Stimulated activated memory B cell treated with anti-CD40 and anti-IgM and Interleukin-4, amounts not matched to agents 10 μg/mL and 1 μg/mL and 100 μg/mL, for 72 hours (primary cell): Measurements from ENCODE around the gene NAIP.
"Not testable (repeated sequence)": the region's sequence is repeated elsewhere in the genome, so short reads cannot be mapped to it uniquely, and the experiment has no call there.

Source experiments
- ATAC-seq: fragments of 150-1000 bp; cut with Tn5 transposase; 2 replicates; pipeline ENCODE4 v1.10.0; 2021
- H3K27ac Mint-ChIP-seq: one replicate; pipeline ENCODE4 v1.8.0; 2022; ENCODE audit warnings: mild to moderate bottlenecking, mixed read lengths
- H3K27me3 Mint-ChIP-seq: one replicate; pipeline ENCODE4 v1.8.0; 2022; ENCODE audit warnings: mixed read lengths
- H3K36me3 Mint-ChIP-seq: one replicate; pipeline ENCODE4 v1.8.0; 2022; ENCODE audit warnings: mixed read lengths
- H3K4me1 Mint-ChIP-seq: one replicate; pipeline ENCODE4 v1.8.0; 2022; ENCODE audit warnings: mixed read lengths
- H3K4me3 Mint-ChIP-seq: one replicate; pipeline ENCODE4 v1.8.0; 2022; ENCODE audit warnings: mild to moderate bottlenecking, moderate library complexity, mixed read lengths
- H3K9me3 Mint-ChIP-seq: one replicate; pipeline ENCODE4 v1.8.0; 2022; ENCODE audit warnings: mixed read lengths

Gene NAIP

DNA sequence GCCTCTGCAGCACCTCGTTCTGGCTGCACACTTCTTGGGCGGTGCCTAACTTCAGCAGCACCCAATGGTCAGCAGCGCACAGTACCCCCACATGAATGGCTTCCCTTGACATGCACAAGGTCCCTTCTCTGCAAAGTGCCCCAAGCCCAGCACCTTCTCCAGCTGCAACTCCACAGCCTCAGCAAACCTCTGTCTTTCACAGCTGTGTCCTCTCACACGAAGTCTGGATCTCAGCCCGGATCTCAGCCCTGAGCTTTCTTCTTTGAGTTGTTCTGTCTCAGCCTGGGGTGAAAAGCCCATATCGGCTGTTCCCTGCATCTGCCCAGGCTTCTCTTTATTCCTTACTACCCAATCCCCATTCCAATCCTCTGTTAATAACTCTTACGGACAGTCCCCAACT is 57.9 kb downstream of the NAIP start:
- not testable (repeated sequence) for ATAC-seq, H3K27me3 Mint-ChIP-seq, H3K36me3 Mint-ChIP-seq, H3K4me1 Mint-ChIP-seq, H3K4me3 Mint-ChIP-seq, H3K27ac Mint-ChIP-seq, H3K9me3 Mint-ChIP-seq

DNA sequence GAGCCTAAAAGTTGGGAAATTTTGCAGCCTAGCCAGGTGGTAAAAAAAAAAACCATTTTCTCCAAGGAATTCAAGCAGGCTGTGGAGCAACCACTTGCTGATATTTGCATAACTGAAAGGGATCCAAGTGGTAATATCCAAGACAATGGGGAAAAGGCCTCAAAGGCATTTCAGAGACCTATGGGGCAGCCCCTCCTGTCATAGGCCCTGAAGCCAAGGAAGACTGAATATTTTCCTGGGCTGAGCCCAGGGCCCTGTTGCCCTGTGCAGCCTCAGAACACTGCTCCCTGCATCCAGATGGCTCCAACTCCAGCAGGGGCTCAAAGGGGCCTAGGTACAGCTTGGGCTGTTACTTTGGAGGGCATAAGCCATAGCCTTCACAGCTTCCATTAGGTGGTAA is 60.6 kb downstream of the NAIP start:
- not testable (repeated sequence) for H3K4me1 Mint-ChIP-seq, ATAC-seq

GRCh38 chr5:70953068-70953467 is 72.1 kb downstream of the NAIP start:
- H3K36me3 Mint-ChIP-seq, ATAC-seq, H3K27me3 Mint-ChIP-seq, H3K27ac Mint-ChIP-seq, H3K9me3 Mint-ChIP-seq, H3K4me1 Mint-ChIP-seq, H3K4me3 Mint-ChIP-seq: not testable (repeated sequence)

More for the DNA sequence above, 60.6 kb downstream of the NAIP start:
- H3K27me3 Mint-ChIP-seq, H3K9me3 Mint-ChIP-seq, H3K4me3 Mint-ChIP-seq, H3K27ac Mint-ChIP-seq, H3K36me3 Mint-ChIP-seq: not testable (repeated sequence)

DNA sequence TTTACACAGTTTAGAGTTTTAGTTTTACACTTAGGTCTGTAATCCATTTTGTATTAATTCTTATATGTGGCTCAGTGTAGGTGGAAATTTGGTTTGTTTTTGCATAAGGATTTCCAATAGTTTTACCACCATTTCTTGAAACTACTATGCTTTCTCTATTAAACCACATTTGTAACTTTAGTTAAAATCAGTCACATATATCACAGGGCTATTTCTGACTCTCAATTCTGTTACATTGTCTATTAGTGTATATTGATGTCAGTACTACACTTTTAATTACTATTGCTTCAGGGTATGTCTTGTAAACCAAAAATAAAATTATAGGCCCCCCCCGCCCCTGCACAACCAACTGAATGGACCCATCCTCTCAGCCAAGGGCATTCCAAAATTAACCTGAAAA is 92.6 kb downstream of the NAIP start:
- not testable (repeated sequence) for H3K36me3 Mint-ChIP-seq, H3K9me3 Mint-ChIP-seq, H3K27ac Mint-ChIP-seq, H3K4me3 Mint-ChIP-seq, H3K4me1 Mint-ChIP-seq, ATAC-seq, H3K27me3 Mint-ChIP-seq

DNA sequence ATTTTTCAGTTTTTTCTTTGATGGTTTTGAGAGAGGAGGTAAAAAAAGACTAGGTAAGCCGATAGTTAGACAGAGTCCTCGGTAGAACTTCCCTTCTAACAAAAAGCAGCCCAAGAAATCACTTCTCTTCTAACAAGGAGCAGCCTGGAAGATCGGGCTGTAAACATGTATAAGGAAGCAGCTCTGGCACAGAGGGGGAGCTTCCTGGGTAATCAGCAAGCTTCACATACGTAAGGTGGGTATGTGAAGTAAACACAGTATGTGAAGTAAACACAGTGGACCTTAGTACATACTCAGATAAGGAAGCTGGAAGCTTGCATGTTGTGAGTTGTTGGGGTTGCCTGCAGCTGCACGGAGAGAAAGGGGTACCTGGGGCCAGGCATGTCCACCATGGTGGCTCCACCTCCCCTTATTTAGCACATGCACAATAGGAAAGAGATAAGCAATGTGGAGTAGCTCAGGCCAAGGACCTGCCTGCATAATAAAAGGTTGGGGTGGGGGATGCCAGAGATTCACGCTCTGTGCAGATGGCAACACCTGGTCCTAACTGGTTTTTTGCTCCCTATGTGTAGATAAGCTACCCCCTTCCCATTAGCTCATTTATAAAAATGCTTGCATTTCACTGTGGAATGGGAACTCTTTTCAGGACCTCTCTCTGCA is 93.3 kb downstream of the NAIP start:
- not testable (repeated sequence) for ATAC-seq

GRCh38 chr5:70925211-70925562 is 100.0 kb downstream of the NAIP start:
- H3K27ac Mint-ChIP-seq, H3K9me3 Mint-ChIP-seq, H3K4me1 Mint-ChIP-seq, H3K27me3 Mint-ChIP-seq, H3K4me3 Mint-ChIP-seq, H3K36me3 Mint-ChIP-seq: not testable (repeated sequence)
- peak; percentile 67 for ATAC-seq

More for the DNA sequence above, 93.3 kb downstream of the NAIP start:
- H3K27me3 Mint-ChIP-seq, H3K4me1 Mint-ChIP-seq, H3K36me3 Mint-ChIP-seq, H3K9me3 Mint-ChIP-seq, H3K27ac Mint-ChIP-seq, H3K4me3 Mint-ChIP-seq: not testable (repeated sequence)
